Tibial nerve (tissue), 4 donors: ENCODE data around the gene TESK1. TPM values are rescaled to one million over a fixed set of nuclear protein-coding genes. Genes with fewer than 3 reads are reported as not detected.
"Not testable (repeated sequence)": the region's sequence is repeated elsewhere in the genome, so short reads cannot be mapped to it uniquely, and the experiment has no call there.

ENCODE experiments used
- DNase-seq, 2 donors: peaks; one replicate each; pipeline ENCODE4 v3.0.0-alpha.2; 2019; ENCODE audit warnings: low spot score in 2 of 2
- H3K27ac ChIP-seq, 4 donors: fragments of 200-600 bp; sonication (generic) in 3 of 4; one replicate each; pipeline ENCODE4 v1.5.1; 2017 to 2019; ENCODE audit warnings: mild to moderate bottlenecking in 1 of 4
- H3K27me3 ChIP-seq, 2 donors: fragments of 200-600 bp; sonication (generic) in 1 of 2; one replicate each; pipeline versions ENCODE4 v1.5.1 to v1.6.0; 2017 to 2019
- H3K36me3 ChIP-seq, 3 donors: fragments of 200-600 bp; sonication (generic); one replicate each; pipeline ENCODE4 v1.5.1; 2018 to 2019
- H3K4me1 ChIP-seq, 4 donors: fragments of 200-600 bp; sonication (generic) in 3 of 4; one replicate each; pipeline ENCODE4 v1.5.1; 2017 to 2019
- H3K4me3 ChIP-seq, 4 donors: fragments of 200-600 bp; sonication (generic) in 3 of 4; one replicate each; pipeline ENCODE4 v1.5.1; 2017 to 2019; ENCODE audit warnings: mild to moderate bottlenecking in 1 of 4, moderate library complexity in 1 of 4
- H3K9me3 ChIP-seq, 4 donors: fragments of 200-600 bp; sonication (generic) in 3 of 4; one replicate each; pipeline ENCODE4 v1.5.1; 2017 to 2019
- EP300 ChIP-seq, 2 donors: sonication (generic); formaldehyde crosslinking; IDR thresholded peaks; one replicate each; pipeline ENCODE4 v1.6.1; 2017; ENCODE audit warnings: antibody characterized with exemption in 2 of 2, mild to moderate bottlenecking in 1 of 2
- POLR2A ChIP-seq, 2 donors: fragments of 450-650 bp; IDR thresholded peaks; one replicate each; pipeline ENCODE4 v1.6.1; 2017; ENCODE audit warnings: antibody characterized with exemption in 2 of 2, mild to moderate bottlenecking in 2 of 2, moderate library complexity in 2 of 2
- WGBS, 2 donors: methylation state at CpG; one replicate each; pipeline ENCODE4 v1.1.5; 2018; 5-methylcytosine and 5-hydroxymethylcytosine counted together
- total RNA-seq, 4 donors: library from RNA; depleted of rRNA; stranded (reverse); fragments of >200 nt; gene quantifications; one replicate each; pipeline ENCODE4 v1.1.0, GENCODE V29; 2016
- TF ChIP-seq, protein P1 (sequence below), 5 experiments: fragments of 200-600 bp in 3 of 5; fragments of 450-650 bp in 2 of 5; sonication (generic) in 3 of 5; IDR thresholded peaks; one replicate each; pipeline ENCODE4 v1.5.1; 2016 to 2019; ENCODE audit warnings: antibody characterized with exemption in 5 of 5, mild to moderate bottlenecking in 3 of 5, moderate library complexity in 2 of 5

TESK1 gene
- total RNA-seq, 4 donors from 2014 or later: 29.3 to 40.0 (median 35.6) TPM

- no peaks in the 10 kb centered on the region for H3K27me3 ChIP-seq
- no peaks in the 10 kb centered on the region for H3K9me3 ChIP-seq
- no peaks in the 10 kb centered on the region for H3K36me3 ChIP-seq
- H3K27ac ChIP-seq: no peak overlapping the region
- no peak overlapping the region for H3K4me3 ChIP-seq
- 88 to 91% methylated on average over 6 of the region's 6 CpGs for WGBS, 2 donors
- DNase-seq: no peak
- no peaks in the 10 kb centered on the region for H3K4me1 ChIP-seq
- TF ChIP-seq, protein P1, sequence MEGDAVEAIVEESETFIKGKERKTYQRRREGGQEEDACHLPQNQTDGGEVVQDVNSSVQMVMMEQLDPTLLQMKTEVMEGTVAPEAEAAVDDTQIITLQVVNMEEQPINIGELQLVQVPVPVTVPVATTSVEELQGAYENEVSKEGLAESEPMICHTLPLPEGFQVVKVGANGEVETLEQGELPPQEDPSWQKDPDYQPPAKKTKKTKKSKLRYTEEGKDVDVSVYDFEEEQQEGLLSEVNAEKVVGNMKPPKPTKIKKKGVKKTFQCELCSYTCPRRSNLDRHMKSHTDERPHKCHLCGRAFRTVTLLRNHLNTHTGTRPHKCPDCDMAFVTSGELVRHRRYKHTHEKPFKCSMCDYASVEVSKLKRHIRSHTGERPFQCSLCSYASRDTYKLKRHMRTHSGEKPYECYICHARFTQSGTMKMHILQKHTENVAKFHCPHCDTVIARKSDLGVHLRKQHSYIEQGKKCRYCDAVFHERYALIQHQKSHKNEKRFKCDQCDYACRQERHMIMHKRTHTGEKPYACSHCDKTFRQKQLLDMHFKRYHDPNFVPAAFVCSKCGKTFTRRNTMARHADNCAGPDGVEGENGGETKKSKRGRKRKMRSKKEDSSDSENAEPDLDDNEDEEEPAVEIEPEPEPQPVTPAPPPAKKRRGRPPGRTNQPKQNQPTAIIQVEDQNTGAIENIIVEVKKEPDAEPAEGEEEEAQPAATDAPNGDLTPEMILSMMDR (IDR thresholded peaks at IDR 0.05): no peak
- TF ChIP-seq EP300 (IDR thresholded peaks at IDR 0.05) (no peak), POLR2A (IDR thresholded peaks at IDR 0.05) (no peak)
These were observed 23.4 kb downstream of the TESK1 start for GRCh38 chr9:35628389-35628991.

DNA sequence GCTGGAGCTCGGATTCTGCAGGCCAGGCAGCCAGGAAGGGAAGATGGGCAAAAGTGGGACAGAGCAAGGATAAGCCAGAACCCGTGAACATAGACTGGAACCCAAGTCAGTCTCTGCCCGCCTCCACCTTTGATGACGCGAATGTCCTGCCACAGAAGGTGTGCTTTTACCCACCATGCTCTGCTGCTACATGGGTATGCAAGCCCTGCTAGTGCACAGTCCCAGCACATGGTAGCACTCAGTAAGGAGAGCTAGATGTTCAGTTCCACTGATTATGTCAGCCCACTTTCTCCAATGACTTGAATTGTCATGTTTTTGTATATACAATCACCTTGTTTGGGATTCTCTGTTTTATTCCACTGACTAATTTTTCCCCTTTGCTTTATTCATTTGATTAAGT, 24.5 kb downstream of the TESK1 start:
- no peak overlapping the region for H3K27ac ChIP-seq
- DNase-seq: no peak
- no peaks in the 10 kb centered on the region for H3K27me3 ChIP-seq
- no peaks in the 10 kb centered on the region for H3K9me3 ChIP-seq
- no peak overlapping the region for H3K4me3 ChIP-seq
- no peaks in the 10 kb centered on the region for H3K36me3 ChIP-seq
- no peaks in the 10 kb centered on the region for H3K4me1 ChIP-seq
- TF ChIP-seq EP300 (IDR thresholded peaks at IDR 0.05): no peak
- TF ChIP-seq POLR2A (IDR thresholded peaks at IDR 0.05): no peak
- TF ChIP-seq, protein P1 (IDR thresholded peaks at IDR 0.05): no peak
- 81 to 84% methylated on average over 5 of the region's 5 CpGs for WGBS, 2 donors

DNA sequence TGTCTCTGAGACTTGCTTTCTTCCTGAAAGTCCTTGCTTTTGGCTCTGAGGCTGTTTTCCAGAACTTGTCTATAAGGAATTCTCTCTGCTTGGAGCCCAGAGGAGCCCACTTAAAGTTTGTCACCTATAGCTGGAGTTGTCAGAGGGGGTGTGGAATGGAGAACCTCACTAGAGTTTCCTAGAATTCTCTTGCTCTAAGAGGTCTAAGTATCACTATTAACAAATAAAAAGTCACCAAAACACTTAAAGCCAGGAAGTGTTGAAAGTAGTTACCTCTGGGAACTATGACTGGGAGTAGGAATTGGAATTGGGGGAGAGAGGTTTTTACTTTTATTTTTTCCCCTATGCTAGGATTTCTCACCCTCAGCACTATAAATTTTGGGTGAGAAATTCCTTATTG, 30.7 kb downstream of the TESK1 start:
- H3K4me1 ChIP-seq: peaks cover 0 to 7% (median 2%) of the 10 kb centered on the region in 4 donors
- H3K4me3 ChIP-seq: no peak overlapping the region
- peaks cover 0 to 6% (median 0%) of the 10 kb centered on the region in 3 donors for H3K36me3 ChIP-seq
- H3K27me3 ChIP-seq: no peaks in the 10 kb centered on the region
- no peak for DNase-seq
- TF ChIP-seq, protein P1 (IDR thresholded peaks at IDR 0.05): no peak
- TF ChIP-seq POLR2A (IDR thresholded peaks at IDR 0.05) (no peak), EP300 (IDR thresholded peaks at IDR 0.05) (no peak)
- H3K27ac ChIP-seq: peak overlapping the region in 3 of 4 donors; percentile 28 to 61 (median 45)
- no peaks in the 10 kb centered on the region for H3K9me3 ChIP-seq

- Histone ChIP-seq H3K27ac (peak overlapping the region in 3 of 4 donors; percentile 47 to 67 (median 61)), H3K27me3 (no peaks in the 10 kb centered on the region), H3K36me3 (peaks cover 0 to 8% (median 0%) of the 10 kb centered on the region in 3 donors), H3K9me3 (no peaks in the 10 kb centered on the region), H3K4me1 (peaks cover 0 to 7% (median 2%) of the 10 kb centered on the region in 4 donors), H3K4me3 (no peak overlapping the region)
- WGBS, 2 donors: 64 to 69% methylated on average over 9 of the region's 9 CpGs
- DNase-seq: no peak
- TF ChIP-seq POLR2A (IDR thresholded peaks at IDR 0.05): no peak
- peak in 1 of 2 donors; percentile 33 for TF ChIP-seq EP300 (IDR thresholded peaks at IDR 0.05)
These were observed 31.2 kb downstream of the TESK1 start for GRCh38 chr9:35636135-35636876.

- not testable (repeated sequence) for H3K4me1 ChIP-seq, H3K9me3 ChIP-seq, H3K36me3 ChIP-seq, H3K4me3 ChIP-seq, H3K27me3 ChIP-seq, DNase-seq
- peak overlapping the region in 2 of 4 donors; percentile 47 to 67 for H3K27ac ChIP-seq
- WGBS, 2 donors: 96 to 97% methylated on average over 6 of the region's 6 CpGs
These were observed 31.8 kb downstream of the TESK1 start for GRCh38 chr9:35636877-35637246.

DNA sequence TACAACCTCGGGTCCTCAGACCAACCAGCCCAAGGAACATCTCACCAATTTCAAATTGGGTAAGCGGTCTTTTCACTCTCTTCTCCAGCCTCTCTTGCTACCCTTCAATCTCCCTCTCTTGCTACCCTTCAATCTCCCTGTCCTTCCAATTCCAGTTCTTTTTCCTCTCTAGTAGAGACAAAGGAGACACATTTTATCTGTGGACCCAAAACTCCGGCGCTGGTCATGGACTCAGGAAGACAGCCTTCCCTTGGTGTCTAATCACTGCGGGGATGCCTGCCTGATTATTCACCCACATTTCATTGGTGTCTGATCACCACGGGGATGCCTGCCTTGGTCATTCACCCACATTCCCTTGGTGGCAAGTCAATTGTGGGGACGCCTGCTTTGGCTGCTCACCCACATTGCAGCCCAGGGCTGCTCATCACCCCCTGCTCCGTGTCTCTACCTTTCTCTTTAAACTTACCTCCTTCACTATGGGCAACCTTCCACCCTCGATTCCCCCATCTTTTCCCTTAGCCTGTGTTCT, 32.4 kb downstream of the TESK1 start:
- DNase-seq, H3K9me3 ChIP-seq, H3K36me3 ChIP-seq, H3K27me3 ChIP-seq, H3K27ac ChIP-seq, H3K4me1 ChIP-seq, H3K4me3 ChIP-seq: not testable (repeated sequence)
- 92 to 95% methylated on average over 9 of the region's 9 CpGs for WGBS, 2 donors

- H3K4me3 ChIP-seq, H3K27ac ChIP-seq, H3K4me1 ChIP-seq, H3K36me3 ChIP-seq, H3K9me3 ChIP-seq, H3K27me3 ChIP-seq, DNase-seq: not testable (repeated sequence)
- 63 to 65% methylated on average over 7 of the region's 8 CpGs for WGBS, 2 donors
These were observed 33.7 kb downstream of the TESK1 start for GRCh38 chr9:35638751-35639150.

- 29 to 39% methylated on average over 1 of the region's 1 CpG for WGBS, 2 donors
- not testable (repeated sequence) for H3K27me3 ChIP-seq, H3K9me3 ChIP-seq
These were observed 34.2 kb downstream of the TESK1 start for GRCh38 chr9:35639225-35639624.

More at GRCh38 chr9:35639225-35639624, 34.2 kb downstream of the TESK1 start:
- not testable (repeated sequence) for H3K36me3 ChIP-seq, H3K4me1 ChIP-seq, DNase-seq, H3K27ac ChIP-seq, H3K4me3 ChIP-seq
